Spleen (tissue), 11 donors: Measurements from ENCODE around the gene MCF2L. TPM values are rescaled to one million over a fixed set of nuclear protein-coding genes. Genes with fewer than 3 reads are reported as not detected.

Source experiments
- DNase-seq: peaks from one replicate; pipeline ENCODE4 v3.0.0-alpha.2; 2020
- H3K27ac ChIP-seq, 8 donors: fragments of 200-600 bp; sonication (generic) in 7 of 8; 1 replicate in 4 of 8; 2 replicates in 4 of 8; pipeline versions ENCODE4 v1.5.0 to v1.8.0; 2016 to 2021; ENCODE audit warnings: inconsistent platforms in 4 of 8, mild to moderate bottlenecking in 4 of 8, moderate library complexity in 1 of 8
- H3K27me3 ChIP-seq, 7 donors: fragments of 200-600 bp; sonication (generic) in 6 of 7; replicated peaks in 1 of 7; 1 replicate in 4 of 7; 2 replicates in 3 of 7; pipeline versions ENCODE4 v1.5.0 to v1.8.0; 2016 to 2021; ENCODE audit warnings: inconsistent platforms in 3 of 7, mild to moderate bottlenecking in 1 of 7
- H3K36me3 ChIP-seq, 6 donors: fragments of 200-600 bp; sonication (generic) in 5 of 6; 1 replicate in 4 of 6; 2 replicates in 2 of 6; pipeline versions ENCODE4 v1.5.0 to v1.8.0; 2016 to 2021; ENCODE audit warnings: inconsistent platforms in 2 of 6
- H3K4me1 ChIP-seq, 6 donors: fragments of 200-600 bp; sonication (generic) in 5 of 6; 1 replicate in 3 of 6; 2 replicates in 3 of 6; pipeline versions ENCODE4 v1.5.0 to v1.8.0; 2016 to 2021; ENCODE audit warnings: inconsistent platforms in 3 of 6
- H3K4me3 ChIP-seq, 8 donors: fragments of 200-600 bp; sonication (generic) in 7 of 8; 1 replicate in 4 of 8; 2 replicates in 4 of 8; pipeline versions ENCODE4 v1.5.0 to v1.8.0; 2016 to 2021; ENCODE audit warnings: inconsistent platforms in 4 of 8, mild to moderate bottlenecking in 4 of 8, moderate library complexity in 2 of 8
- H3K9me3 ChIP-seq, 8 donors: fragments of 200-600 bp; sonication (generic) in 7 of 8; 1 replicate in 4 of 8; 2 replicates in 4 of 8; pipeline versions ENCODE4 v1.5.0 to v1.8.0; 2016 to 2021; ENCODE audit warnings: inconsistent platforms in 4 of 8
- CTCF ChIP-seq, 11 experiments: fragments of 200-600 bp in 7 of 11; fragments of 450-650 bp in 4 of 11; sonication (generic) in 4 of 11; IDR thresholded peaks in 8 of 11; conservative IDR thresholded peaks in 3 of 11; 1 replicate in 7 of 11; 2 replicates in 4 of 11; pipeline versions ENCODE4 v1.4.0 to v1.8.0; 2016 to 2021; ENCODE audit warnings: antibody characterized with exemption in 11 of 11, inconsistent platforms in 4 of 11, mild to moderate bottlenecking in 1 of 11
- POLR2A ChIP-seq, 3 donors: fragments of 450-650 bp; IDR thresholded peaks; one replicate each; pipeline ENCODE4 v1.5.1; 2017; ENCODE audit warnings: antibody characterized with exemption in 3 of 3, mild to moderate bottlenecking in 1 of 3
- POLR2AphosphoS5 ChIP-seq, 3 donors: sonication (generic); formaldehyde crosslinking; IDR thresholded peaks; one replicate each; pipeline ENCODE4 v1.5.1; 2017; ENCODE audit warnings: antibody characterized with exemption in 3 of 3
- WGBS, 5 donors: extraction: QIAGEN DNeasy Blood & Tissue Kit in 3 of 5; methylation state at CpG; one replicate each; pipeline versions ENCODE4 v1.1.5 to v1.1.7; 2013 to 2018; 5-methylcytosine and 5-hydroxymethylcytosine counted together
- intact Hi-C: fragments of 100-400 bp; cut with DNase I; formaldehyde crosslinking; loops from one replicate; pipeline ENCODE4 v1.15.0; 2023; ENCODE audit warnings: low total_unique reads
- polyA plus RNA-seq, 3 donors: library from polyadenylated mRNA; stranded (reverse); fragments of 200-250 nt; gene quantifications; one replicate each; pipeline ENCODE4 v1.2.1, GENCODE V29; 2013
- total RNA-seq, 7 donors: library from RNA; depleted of rRNA in 3 of 7; stranded (reverse); fragments of >200 nt in 3 of 7; fragmentation: NEBNext Ultra II Directional in 4 of 7; extraction: Animal tissue kit (Norgen Biotek cat#: 25700) in 4 of 7; gene quantifications; one replicate each; pipeline versions ENCODE4 v1.1.0 to v1.2.1, GENCODE V29; 2016 to 2021
- donor health status: healthy with polysubstance abuse.
- donor health status: DM: no; HTN: no; CAD: no; lungs with moderate emphysema.
- donor health status: DM: no; HTN: no; CAD: no.
- donor health status: Bipolar disorder and iron deficiency.
- donor health status: healthy.
- donor health status: DM: no; HTN: no; CAD: no.
- donor health status: DM: yes; HTN: yes; CAD: no.

MCF2L gene
- total and polyA plus RNA-seq, 10 donors = 4.3 to 21.4 (median 13.0) TPM

DNA sequence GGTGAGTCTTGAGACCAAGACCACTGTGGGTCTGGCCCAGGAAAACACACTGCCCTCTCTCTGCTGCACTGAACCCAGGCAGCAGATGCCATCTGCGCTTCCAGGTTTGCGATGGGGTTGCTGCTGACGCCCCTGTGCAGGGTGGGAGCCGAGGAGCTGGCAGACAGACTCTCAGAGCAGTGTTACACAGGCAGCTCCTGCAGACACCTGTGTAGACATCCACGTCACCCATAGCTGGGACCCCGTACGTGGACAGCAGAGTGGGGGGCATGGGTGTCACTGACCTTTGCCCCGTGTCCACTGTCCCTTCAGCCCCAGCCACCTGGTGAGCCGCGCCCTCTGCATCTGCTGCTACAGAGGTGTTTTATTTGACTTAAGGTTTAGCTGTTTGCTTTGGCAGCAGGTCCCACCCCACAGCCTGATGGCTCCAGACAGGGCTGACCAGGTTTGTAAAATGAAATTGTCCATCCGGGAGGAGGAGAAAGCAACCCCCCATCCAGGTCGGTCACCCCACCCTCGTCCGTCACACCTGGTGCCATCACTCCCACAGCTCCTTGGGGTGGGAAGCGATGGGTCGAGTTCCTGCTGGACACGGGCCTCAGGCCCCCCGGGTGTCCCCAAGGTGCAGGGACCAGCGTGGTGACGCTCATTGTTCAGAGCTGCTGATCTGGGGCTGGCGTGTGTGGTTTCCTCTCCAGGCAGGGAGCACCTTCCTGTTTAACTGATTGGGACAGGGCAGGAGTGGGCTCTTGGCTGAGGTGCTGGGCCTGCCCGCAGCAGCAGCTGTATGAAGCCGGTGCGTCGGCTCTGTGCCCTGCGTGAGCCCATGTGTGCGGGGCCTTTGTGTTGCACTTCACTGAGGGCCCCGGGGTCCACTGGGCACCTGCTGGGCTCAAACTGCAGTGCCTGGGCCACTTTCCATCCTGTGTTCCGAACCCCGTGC, 28.4 kb downstream of the MCF2L start:
- no peak for DNase-seq
- intact Hi-C loops = no loop called here
- 54 to 82% (median 67%) methylated on average over 9 to 30 of the region's 30 CpGs for WGBS, 5 donors

DNA sequence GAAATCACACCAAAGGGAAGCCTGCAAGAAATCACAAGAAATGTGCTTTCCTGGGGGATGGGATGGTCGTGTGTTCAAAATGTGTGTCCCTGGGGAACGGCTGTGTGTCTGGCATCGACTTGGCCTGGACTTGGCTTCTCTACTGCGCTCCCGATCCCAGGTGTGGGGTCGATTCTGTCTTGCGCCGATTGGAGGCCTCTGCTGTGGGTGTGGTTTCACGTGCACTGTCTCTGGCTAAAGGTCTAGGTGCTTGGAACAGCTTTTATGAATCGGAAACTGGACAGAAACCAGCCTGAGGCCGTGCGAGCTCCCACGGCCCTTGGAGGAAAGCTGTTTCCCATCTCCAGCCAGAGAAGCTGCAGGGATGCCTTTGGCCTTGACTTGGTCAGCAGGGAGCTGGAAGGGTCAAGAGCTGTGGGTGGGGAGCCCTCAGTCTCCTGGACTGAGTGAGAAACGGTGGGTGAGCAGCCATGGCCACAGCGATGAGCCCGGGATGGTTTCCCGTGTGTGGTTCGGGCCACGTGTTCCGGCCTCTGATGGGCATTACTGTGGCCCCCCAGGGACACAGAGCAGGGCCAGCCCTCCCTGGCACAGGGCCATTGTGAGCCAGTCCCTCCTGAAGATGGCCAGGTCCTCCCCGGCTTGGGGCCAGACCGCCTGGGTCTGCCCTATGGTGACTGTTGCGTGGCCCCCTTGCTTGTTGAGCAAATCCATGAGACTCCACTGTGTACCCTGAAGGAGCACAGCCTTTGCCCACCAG, 29.7 kb downstream of the MCF2L start:
- no peaks in the 10 kb centered on the region for H3K9me3 ChIP-seq
- no peak overlapping the region for H3K27ac ChIP-seq
- peaks cover 0 to 73% (median 5%) of the 10 kb centered on the region in 7 donors for H3K27me3 ChIP-seq
- intact Hi-C loops = no loop called here
- H3K4me3 ChIP-seq = no peak overlapping the region
- H3K4me1 ChIP-seq = peaks cover 0 to 19% (median 5%) of the 10 kb centered on the region in 6 donors
- no peak for TF ChIP-seq CTCF (IDR thresholded peaks at IDR 0.05 in 8 of 11, conservative IDR thresholded peaks at IDR 0.05 in 3 of 11)
- no peak for TF ChIP-seq POLR2A (IDR thresholded peaks at IDR 0.05)
- TF ChIP-seq POLR2AphosphoS5 (IDR thresholded peaks at IDR 0.05) = no peak
- no peaks in the 10 kb centered on the region for H3K36me3 ChIP-seq
- 73 to 92% (median 84%) methylated on average over 13 to 23 of the region's 23 CpGs for WGBS, 5 donors
- DNase-seq = no peak

More for the DNA sequence above, 28.4 kb downstream of the MCF2L start:
- Histone ChIP-seq H3K27me3 (peaks cover 0 to 76% (median 5%) of the 10 kb centered on the region in 7 donors), H3K4me1 (peaks cover 0 to 19% (median 5%) of the 10 kb centered on the region in 6 donors), H3K36me3 (no peaks in the 10 kb centered on the region), H3K4me3 (no peak overlapping the region), H3K27ac (no peak overlapping the region), H3K9me3 (no peaks in the 10 kb centered on the region)
- TF ChIP-seq CTCF (IDR thresholded peaks at IDR 0.05 in 8 of 11, conservative IDR thresholded peaks at IDR 0.05 in 3 of 11) (no peak), POLR2A (IDR thresholded peaks at IDR 0.05) (no peak), POLR2AphosphoS5 (IDR thresholded peaks at IDR 0.05) (no peak)

GRCh38 chr13:112999414-113000177, 30.6 kb downstream of the MCF2L start:
- Histone ChIP-seq H3K9me3 (no peaks in the 10 kb centered on the region), H3K4me1 (peaks cover 0 to 19% (median 5%) of the 10 kb centered on the region in 6 donors), H3K27me3 (peaks cover 0 to 67% (median 5%) of the 10 kb centered on the region in 7 donors), H3K4me3 (no peak overlapping the region), H3K36me3 (peaks cover 0 to 5% (median 0%) of the 10 kb centered on the region in 6 donors), H3K27ac (no peak overlapping the region)
- no peak for DNase-seq
- 87 to 95% (median 92%) methylated on average over 31 to 32 of the region's 32 CpGs for WGBS, 5 donors
- TF ChIP-seq CTCF (IDR thresholded peaks at IDR 0.05 in 8 of 11, conservative IDR thresholded peaks at IDR 0.05 in 3 of 11) (no peak), POLR2A (IDR thresholded peaks at IDR 0.05) (no peak), POLR2AphosphoS5 (IDR thresholded peaks at IDR 0.05) (no peak)
- intact Hi-C loops = no loop called here
